HG02759 (cell line): ENCODE results near the gene LONP2.
"Not testable (repeated sequence)": the region's sequence is repeated elsewhere in the genome, so short reads cannot be mapped to it uniquely, and the experiment has no call there.

ENCODE experiments used
- ATAC-seq: cut with Tn5 transposase; IDR thresholded peaks from one replicate; pipeline ENCODE4 v1.9.1; 2021; ENCODE audit warnings: mild to moderate bottlenecking, moderate library complexity; ENCODE audit not compliant: unreplicated experiment

Gene LONP2

DNA sequence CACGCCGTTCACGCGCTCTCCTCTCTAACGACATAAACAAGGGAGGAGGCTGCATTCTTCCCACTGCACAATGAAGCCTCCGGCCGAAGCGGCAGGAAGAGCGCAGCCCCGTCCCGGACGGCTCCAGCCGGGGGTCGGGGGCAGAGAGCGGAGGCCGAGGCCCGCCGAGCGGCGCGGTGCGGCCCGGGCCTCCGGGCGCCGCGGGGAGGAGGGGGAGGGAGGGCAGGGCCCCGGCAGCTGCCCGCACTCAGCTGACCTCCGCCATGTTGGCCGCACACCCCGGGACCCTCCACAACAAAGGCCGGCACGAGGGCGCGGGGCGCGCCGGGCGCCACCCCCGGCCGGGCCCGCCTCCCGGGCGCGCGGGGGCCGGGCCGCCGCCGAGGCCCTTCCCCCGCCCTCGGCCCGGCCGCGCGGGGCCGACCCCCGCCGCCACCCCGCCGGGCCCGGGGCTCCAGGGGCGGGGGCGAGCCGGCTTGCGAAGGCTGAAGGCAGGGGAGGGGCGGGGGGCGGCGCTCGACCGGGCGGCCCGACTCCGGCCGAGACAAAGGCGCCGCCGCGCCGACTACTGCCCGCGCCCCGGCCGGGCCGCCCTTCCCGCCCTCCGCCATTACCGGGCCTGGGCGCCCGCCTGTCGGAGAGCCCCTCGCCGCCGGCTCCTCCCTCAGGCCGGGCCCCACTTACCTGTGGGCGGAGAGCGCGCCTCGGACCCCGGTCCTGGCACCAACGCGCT is 140.6 kb downstream of the LONP2 start:
- peak; percentile 65 for ATAC-seq

DNA sequence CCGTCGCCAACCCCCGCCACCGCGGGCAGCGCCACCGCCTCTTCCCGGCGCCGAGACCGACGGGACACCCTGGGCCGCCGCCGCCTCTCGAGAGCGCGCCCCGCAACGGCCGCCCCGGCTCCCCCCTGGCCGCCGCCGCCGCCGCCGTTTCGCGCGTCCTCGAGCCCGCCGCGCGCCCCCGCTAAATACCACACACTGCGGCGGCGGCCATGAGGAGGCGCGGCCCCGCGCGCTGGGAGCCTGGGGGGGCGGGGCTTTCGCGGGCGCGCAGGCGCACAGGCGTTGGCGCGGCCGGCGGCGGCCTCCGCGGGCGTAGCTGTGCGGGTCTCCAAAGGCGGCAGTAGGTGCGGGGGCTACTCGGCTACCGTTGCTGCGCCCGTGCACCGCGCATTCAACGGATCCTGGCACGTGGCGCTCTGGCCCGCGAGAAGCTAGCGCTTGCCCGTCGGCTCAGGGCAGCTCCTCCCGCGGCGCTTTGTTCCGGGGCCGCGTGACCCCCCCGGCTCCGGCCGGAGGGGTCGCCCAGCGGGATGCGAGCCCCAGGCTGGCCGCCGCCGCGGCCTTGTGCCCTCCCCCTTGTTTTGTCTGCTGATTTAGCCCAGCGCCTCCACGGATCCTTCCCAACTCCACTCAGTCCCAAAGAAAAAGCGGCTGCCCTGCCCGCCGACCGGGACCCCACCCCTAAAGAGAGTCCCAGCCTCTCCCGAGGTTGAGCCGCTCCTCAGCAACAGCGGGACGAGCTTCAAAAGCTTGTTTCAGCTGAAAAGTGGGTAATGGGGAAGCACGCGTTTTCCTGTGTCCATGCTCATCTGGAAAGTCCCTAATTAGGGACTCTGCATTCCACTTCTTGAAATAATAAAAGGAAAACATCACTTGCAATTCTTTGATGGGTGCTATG is 141.4 kb downstream of the LONP2 start, which contains the start of gene SIAH1:
Gene SIAH1 (minus strand): TSS at position 161 of the 898 bp plus-strand sequence. CDS start 22,985 bp downstream, outside the sequence.
- peak; percentile 71 for ATAC-seq

DNA sequence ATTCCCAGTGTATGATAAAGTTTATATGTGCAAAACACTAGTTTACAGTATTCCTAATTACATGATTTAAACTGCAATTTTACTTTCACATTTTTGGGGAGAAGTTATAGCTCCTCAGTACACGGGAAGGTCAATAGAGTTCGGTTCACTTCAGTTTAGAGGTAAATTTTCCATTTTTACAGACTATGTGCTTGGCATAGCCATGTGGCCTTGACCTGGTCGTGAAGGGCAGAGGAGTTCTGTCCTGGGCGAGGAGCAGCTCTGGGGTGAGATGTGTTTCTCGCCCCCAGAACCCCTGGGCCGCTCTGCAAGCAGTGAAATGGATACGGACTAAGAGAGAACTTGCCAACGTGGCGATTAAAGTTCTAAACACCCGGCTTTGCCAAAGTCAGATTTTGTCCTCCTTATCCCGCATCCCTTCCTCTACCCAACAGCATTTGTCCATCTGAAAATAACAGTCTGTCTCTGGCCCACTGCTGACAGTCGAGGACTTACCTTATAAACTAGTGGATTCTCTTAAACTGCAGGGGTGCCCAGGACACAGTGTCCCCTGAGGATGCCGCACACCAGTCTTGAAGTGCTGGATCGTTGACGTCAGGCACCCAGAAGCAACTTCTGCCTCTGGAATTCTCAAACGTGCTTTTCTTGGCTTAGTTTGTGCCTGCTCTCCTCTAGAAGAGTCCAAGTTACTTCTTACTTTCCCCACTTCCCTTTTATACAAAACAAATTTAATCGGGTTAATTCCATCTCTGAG is 142.6 kb downstream of the LONP2 start:
- ATAC-seq, result no peak

DNA sequence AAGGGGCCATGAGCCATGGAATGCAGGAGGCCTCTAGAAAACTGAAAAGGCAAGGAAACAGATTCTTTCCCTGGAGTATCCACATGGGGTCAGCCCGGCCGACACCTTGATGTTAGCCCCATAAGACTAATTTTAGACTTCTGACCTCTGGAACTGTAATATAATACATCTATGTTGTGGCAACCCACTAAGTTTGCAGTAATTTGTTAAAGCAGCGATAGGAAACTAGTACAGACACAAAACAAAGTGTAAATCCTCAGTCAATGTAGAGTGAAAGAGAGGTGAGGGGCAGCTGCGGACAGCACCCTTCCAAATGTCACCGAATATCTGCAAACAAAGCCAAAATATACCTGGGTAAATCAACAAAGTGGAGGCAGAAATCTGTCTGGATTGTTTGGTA is 148.3 kb downstream of the LONP2 start:
- no peak for ATAC-seq

DNA sequence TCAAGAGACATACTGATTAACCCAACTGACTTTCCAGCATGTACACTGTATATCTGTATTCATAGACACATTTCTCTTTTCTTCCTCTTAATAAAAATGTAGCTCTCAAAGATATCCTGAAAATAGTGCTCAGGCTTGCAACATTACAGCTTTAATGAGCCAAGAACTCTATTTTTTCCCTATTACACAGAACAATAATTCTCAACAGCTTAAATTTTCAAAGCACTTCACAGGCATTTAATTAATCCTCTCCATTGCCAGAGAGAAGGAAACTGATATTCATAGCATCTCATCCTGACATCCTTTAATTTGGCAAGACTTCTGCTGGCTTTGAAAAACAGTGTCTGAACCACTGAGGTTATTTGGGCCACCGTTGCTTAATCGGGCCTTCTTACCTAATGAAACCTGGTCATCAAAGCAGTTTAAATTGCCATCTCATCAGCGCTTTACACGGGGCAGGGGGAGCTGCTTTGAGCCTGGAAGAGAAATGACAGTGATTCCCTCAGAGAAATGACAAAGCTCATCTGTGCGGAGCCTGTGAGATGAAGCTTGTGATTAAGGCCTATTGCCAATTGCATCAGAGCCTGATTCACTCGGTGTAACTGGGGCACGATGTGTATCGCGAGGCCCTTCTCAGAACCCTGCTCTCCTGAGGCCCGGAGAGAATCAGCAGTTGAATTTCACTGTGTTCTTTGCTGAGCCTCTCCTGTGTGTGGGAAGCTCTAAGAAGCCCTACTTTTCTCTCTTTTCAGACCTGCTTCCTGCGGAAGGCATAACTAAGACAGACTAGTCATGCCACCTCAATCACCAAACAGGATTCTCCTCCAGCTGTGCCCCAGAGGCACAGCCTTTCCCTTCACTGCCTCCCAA is 149.6 kb downstream of the LONP2 start:
- ATAC-seq, result no peak

DNA sequence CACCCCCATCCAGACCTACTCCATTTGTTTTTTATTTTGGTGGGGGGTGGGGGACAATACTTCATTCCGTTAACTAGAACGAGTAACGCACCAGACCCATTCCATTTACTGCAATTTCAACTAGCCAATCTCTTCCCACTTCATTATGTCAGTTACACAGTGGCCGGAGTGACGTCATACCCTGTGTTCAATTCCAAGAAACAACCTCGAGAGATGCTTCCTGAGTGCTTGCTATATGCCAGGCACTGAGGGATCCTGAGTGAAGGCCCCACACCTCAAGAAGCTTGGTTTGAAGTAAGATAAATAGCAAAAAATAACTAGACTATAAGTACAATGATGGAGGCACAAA is 150.2 kb downstream of the LONP2 start:
- ATAC-seq, result no peak

DNA sequence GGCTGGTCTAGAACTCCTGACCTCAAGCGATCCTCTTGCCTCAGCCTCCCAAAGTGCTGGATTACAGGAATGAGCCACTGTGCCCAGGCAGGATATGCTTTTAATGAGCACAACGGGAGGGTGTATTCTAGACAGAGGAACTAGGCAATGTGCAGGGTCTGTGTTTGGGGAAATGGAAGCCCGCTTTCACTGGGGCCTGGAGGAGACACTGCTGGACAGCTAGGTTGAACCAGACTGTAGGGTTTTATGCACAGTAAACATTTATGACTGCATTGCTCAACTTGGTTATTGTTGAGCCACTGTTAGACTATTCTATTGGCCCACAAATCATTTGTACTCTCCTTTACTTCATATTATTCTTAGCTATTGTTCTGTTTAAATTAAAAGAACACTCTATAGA is 151.3 kb downstream of the LONP2 start:
- no peak for ATAC-seq

DNA sequence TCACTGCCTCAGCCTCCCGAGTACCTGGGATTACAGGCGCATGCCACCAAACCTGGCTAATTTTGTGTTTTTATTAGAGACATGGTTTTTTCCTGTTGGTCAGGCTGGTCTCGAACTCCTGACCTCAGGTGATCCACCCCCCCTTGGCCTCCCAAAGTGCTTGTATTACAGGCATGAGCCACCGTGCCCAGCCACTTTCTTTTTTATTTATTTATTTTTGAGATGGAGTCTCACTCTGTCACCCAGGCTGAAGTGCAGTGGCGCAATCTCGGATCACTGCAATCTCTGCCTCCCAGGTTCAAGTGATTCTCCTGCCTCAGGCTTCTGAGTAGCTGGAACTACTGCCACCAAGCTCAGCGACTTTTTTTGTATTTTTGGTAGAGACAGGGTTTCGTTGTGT is 158.4 kb downstream of the LONP2 start:
- not testable (repeated sequence) for ATAC-seq

DNA sequence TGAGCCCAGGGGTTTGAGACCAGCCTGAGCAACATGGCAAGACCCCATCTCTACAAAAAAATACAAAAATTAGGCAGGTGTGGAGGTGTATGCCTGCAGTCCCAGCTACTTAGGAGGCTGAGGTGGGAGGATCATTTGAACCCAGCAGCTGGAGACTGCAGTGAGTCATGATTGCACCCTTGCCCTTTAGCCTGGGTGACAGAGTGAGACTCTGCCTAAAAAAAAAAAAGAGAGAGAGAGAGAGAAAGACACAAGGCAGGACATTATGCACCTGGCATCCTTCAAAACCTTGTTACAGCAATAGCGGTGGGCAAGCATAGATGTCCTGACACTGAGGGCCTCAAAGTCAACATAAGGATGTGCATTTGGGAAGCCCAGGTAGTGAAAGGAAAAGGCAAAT is 161.1 kb downstream of the LONP2 start:
- ATAC-seq, result no peak

DNA sequence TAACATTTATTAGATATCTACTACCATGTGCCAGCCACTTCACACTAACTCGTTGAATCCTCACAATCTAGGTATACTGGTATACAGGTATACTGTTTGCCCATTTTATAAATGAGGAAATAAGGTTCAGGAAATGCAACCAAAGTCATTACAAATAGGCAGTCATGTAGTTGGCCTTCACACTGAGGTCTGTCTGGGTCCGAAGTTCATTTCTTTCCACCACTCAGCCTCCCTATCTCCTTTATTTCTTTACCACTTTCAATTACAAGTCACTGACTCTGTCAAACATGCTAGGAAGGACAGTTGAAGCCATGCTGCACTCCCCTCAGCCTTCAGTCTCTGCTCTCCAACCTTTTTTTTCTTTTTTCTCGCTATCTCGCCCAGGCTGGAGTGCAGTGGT is 161.8 kb downstream of the LONP2 start:
- ATAC-seq, result no peak
